H1 (cell line): ENCODE measurements around the gene VDR. TPM values are rescaled to one million over a fixed set of nuclear protein-coding genes. Genes with fewer than 3 reads are reported as not detected.

Source experiments
- CHD7 ChIP-seq: fragments of 300-600 bp; sonication (generic); IDR thresholded peaks from 2 replicates; pipeline ENCODE4 v1.7.1; 2012; ENCODE audit warnings: low read length, moderate library complexity, mild to moderate bottlenecking, inconsistent platforms; ENCODE audit not compliant: insufficient replicate concordance
- HDAC6 ChIP-seq: IDR thresholded peaks from one replicate; pipeline ENCODE4 v1.7.1; 2012; ENCODE audit warnings: low read depth, mild to moderate bottlenecking, inconsistent platforms, low read length, moderate library complexity
- RFX5 ChIP-seq: IDR thresholded peaks from 2 replicates; pipeline ENCODE4 v1.6.1; 2011; ENCODE audit warnings: low read depth, low read length, improper control_type of control experiment, borderline replicate concordance
- polyA plus RNA-seq, 7 experiments: library from polyadenylated mRNA; depleted of rRNA in 3 of 7; stranded (reverse) in 5 of 7; unstranded in 2 of 7; fragments of >200 nt in 5 of 7; fragments of 200-250 nt in 2 of 7; gene quantifications; 1 replicate in 5 of 7; 2 replicates in 1 of 7; 4 replicates in 1 of 7; pipeline versions ENCODE4 v1.2.1 to v1.2.3, GENCODE V29; 2011 to 2013; ENCODE audit warnings: missing spikeins in 2 of 7, mixed read lengths in 2 of 7
- total RNA-seq: library from RNA; stranded (reverse); fragmentation: NEBNext Ultra II Directional; extraction: Animal tissue kit (Norgen Biotek cat#: 25700); gene quantifications from 2 replicates; pipeline ENCODE4 v1.2.1, GENCODE V29; 2021

Gene VDR
- total and polyA plus RNA-seq, 2 of the 8 experiments (the other 6 are each of a cell fraction or from before 2014, with no cell fraction given): 0.44 to 0.65 TPM

- TF ChIP-seq CHD7 (no peak), RFX5 (no peak), HDAC6 (no peak)
Measured at GRCh38 chr12:47819138-47819895, 85.5 kb downstream of the VDR start (continued).
